ENCODE data around the gene ELK4.

Gene ELK4

GRCh38 chr1:205563927-205564441 is 67.8 kb downstream of the ELK4 start:
- no peak for DNase-seq (ENCODE audit: low read depth)
- TF ChIP-seq, protein P1, sequence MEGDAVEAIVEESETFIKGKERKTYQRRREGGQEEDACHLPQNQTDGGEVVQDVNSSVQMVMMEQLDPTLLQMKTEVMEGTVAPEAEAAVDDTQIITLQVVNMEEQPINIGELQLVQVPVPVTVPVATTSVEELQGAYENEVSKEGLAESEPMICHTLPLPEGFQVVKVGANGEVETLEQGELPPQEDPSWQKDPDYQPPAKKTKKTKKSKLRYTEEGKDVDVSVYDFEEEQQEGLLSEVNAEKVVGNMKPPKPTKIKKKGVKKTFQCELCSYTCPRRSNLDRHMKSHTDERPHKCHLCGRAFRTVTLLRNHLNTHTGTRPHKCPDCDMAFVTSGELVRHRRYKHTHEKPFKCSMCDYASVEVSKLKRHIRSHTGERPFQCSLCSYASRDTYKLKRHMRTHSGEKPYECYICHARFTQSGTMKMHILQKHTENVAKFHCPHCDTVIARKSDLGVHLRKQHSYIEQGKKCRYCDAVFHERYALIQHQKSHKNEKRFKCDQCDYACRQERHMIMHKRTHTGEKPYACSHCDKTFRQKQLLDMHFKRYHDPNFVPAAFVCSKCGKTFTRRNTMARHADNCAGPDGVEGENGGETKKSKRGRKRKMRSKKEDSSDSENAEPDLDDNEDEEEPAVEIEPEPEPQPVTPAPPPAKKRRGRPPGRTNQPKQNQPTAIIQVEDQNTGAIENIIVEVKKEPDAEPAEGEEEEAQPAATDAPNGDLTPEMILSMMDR (conservative IDR thresholded peaks at IDR 0.05; ENCODE audit: low read length) = no peak

DNA sequence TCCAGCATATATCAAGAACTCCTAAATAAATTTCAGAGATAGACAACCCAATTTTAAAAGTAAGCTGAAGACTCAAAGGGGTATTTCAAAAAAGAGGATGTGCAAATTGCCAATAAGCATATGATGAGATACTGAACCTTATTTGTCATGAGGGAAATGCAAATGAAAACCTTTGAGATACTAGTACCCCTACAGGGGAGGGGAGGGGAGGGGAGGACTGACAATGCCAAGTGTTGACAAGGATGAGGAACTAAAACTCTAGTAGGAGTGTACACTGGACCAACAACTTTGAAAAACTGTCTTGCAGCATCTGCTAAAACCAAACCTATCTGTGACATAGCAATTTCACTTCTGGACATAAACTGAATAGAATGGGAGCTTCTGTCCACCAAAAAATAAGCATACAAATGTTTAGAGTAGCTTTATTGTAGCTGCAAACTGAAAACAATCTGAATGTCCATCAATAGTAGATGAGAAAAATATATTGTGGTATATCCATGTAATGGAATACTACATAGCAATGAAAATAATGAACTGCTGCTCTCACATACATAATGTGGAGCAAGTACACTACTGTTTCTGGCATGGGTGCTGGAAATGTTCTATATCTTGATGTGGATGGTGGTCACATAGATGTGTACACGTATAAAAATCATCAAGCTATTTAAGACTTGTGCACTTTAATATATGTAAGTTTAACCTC is 70.2 kb downstream of the ELK4 start:
- H3K4me3 ChIP-seq (ENCODE audit: low read length) = no peak overlapping the region
- DNase-seq (ENCODE audit: low read depth) = no peak
- TF ChIP-seq, protein P1 (conservative IDR thresholded peaks at IDR 0.05; ENCODE audit: low read length) = no peak

More at GRCh38 chr1:205563927-205564441, 67.8 kb downstream of the ELK4 start:
- H3K4me3 ChIP-seq (ENCODE audit: low read length) = no peak overlapping the region

Measured in AG10803 (cell line).